LNCAP (cell line): Measurements from ENCODE around the gene CASZ1.

Experiments used
- CTCF ChIP-seq: fragments of 450-650 bp; IDR thresholded peaks from 2 replicates; pipeline ENCODE4 v1.5.1; 2017; ENCODE audit warnings: mild to moderate bottlenecking

The CASZ1 gene

GRCh38 chr1:10610901-10611600 is 185.4 kb downstream of the CASZ1 start:
- no peak for TF ChIP-seq CTCF

- no peak for TF ChIP-seq CTCF
These were observed 187.8 kb downstream of the CASZ1 start for GRCh38 chr1:10608690-10609089.

- TF ChIP-seq CTCF = no peak
These were observed 189.2 kb downstream of the CASZ1 start for GRCh38 chr1:10607228-10607627.

GRCh38 chr1:10606064-10606463 is 190.4 kb downstream of the CASZ1 start:
- no peak for TF ChIP-seq CTCF

- no peak for TF ChIP-seq CTCF
These were observed 191.5 kb downstream of the CASZ1 start for GRCh38 chr1:10604966-10605365.

GRCh38 chr1:10602936-10603335 is 193.5 kb downstream of the CASZ1 start:
- no peak for TF ChIP-seq CTCF

- no peak for TF ChIP-seq CTCF
These were observed 194.9 kb downstream of the CASZ1 start for GRCh38 chr1:10601342-10602070.
